NCI-H2227 (cell line): Measurements from ENCODE around the gene COL8A1.
"Not testable (repeated sequence)": the region's sequence is repeated elsewhere in the genome, so short reads cannot be mapped to it uniquely, and the experiment has no call there.

Experiments used
- DNase-seq: peaks from one replicate; lab custom pipeline; 2025; ENCODE audit not compliant: unreplicated experiment; lab: John Stamatoyannopoulos, UW

COL8A1 gene

DNA sequence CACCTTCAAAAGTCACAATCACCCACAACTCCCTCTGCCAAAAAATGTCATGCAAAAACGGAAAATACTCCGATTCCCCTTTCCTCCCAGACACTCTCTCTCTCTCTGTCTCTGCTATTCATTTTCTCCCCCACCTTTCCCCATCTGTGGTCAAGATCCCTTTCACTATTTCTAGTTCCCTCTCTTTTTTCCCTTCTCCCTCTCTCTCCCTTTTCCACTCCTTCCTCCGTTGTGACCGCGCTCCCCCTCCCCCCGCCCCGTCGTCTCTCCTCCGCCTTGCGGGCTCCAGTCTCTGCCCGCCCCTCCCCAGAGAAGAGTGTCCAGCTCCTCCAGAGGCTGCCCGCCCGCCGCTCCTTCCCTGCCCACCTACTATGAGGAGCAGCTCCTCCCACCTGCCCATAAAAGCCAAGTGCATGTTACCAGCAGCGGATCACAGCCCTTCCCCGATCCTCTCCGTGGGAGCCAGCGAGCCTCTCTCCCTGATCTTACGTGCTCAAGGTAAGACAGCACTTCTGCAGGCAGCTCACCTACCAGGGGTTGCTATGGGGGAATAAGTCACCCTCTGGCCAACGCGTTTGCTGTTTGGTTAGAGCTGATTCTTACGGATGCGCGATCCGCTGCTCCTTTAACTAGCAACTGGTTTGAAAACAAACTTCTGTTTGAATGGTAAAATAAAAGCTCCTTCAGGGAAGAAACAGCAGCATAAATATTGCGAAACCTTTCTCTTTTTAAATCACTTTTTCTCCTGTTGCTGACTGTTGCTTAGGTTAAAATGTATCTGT lies at the start of gene COL8A1:
TSS of gene COL8A1 (plus strand) at position 428 of the 782 bp plus-strand sequence. CDS start 152,089 bp downstream, outside the sequence.
- no peak for DNase-seq

DNA sequence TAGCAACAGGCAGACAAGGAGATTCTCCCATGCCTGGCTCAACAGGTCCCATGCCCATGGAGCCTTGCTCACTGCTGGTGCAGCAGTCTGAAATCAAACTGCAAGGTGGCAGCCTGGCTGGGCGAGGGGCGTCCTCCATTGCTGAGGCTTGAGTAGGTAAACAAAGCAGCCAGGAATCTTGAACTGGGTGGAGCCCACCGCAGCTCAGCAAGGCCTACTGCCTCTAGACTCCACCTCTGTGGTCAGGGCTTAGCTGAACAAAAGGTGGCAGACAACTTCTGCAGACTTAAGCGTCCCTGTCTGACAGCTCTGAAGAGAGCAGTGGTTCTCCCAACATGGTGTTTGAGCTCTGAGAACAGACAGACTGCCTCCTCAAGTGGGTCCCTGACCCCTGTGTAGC lies 49.2 kb upstream of the COL8A1 start:
- not testable (repeated sequence) for DNase-seq

DNA sequence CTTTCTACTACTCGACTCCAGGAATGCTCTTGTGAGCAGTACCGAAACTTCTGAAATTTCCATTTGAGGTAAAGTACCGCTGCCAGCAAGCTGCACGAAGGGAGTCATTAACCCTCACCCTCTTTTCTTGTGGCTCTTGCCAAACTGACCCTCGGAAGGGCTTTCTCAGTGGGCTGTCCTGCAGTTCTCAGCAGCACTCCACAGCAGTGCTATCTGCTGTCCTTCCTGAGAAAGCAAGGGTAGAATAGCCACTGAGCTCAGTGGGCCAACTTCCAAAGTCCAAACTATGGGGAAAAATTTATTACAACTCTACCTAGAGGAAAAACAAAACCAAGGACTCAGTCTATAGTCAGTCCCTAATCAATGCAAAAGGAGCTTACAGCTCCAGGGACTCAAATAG lies 38.5 kb upstream of the COL8A1 start:
- DNase-seq = no peak

DNA sequence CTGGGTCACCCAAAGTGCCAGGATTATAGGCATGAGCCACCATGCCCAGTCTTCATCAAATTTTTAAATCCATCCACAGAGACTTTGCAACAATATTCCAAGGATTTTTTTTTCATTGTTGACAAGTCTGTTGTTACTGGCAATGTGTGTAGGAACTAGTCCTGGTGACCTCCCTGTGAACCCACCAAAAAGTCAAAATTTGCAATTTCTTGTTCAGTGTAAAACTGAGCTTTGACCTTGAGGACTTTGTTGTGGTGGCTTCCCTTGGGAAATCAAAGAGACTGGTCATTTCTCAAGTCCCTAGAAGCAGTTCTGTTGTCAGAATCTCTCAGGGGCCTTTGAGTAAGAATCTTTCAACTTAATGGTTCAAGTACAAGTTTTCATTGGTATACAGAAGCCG lies 36.9 kb upstream of the COL8A1 start:
- DNase-seq = no peak

DNA sequence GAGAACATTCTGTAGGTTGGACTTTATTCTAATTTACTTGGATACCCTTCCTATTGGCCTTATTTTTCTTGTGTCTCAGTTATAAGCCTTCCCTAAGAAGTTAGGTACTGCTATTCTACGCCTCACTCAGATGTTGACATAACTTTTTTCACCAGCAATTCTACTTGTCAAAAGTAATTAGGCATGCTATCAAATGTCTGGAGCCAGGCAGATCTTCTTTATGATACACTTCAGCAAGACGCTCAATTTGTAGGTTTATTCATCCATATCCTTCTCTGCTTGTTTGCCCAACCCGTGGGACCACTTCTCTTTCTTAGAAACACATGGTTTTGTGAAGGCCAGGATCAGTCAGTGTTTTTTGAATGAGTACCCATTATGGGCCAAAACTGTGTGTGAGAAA lies 36.2 kb upstream of the COL8A1 start:
- no peak for DNase-seq

DNA sequence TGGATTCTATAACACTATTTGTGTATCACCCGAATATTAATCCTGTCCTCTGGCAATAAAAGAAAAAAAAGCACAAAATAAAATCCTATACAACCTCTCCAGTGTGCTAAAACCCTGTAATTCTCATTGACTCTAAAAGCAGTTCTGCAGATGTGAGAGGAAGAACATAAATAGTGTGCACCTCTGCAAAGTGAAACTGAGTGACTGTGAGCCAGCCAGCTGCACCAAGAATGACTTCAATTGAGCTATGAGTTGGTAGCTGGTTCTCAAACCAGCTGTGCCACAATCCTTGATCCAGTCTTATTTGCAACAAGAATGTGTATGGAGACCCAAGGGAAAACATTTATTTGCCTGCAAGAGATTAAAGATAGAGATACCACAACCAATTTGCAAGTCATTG lies 31.2 kb upstream of the COL8A1 start:
- no peak for DNase-seq

DNA sequence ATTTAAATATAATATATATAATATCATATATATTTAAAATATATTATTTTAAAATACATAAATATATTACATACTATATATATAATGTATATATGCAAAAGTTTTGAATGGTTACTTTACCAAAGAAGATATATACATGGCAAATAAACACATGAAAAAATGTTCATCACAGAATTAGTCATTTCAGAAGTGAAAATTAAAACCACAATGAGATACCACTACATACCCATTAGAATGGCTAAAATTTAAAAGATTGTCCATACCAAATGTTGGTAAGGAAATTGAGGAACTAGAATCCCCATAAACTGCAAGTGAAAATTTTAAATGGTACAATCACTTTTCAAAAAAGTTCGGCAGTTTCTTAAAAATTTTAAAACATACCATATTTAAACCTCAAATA lies 23.6 kb upstream of the COL8A1 start:
- DNase-seq = no peak

DNA sequence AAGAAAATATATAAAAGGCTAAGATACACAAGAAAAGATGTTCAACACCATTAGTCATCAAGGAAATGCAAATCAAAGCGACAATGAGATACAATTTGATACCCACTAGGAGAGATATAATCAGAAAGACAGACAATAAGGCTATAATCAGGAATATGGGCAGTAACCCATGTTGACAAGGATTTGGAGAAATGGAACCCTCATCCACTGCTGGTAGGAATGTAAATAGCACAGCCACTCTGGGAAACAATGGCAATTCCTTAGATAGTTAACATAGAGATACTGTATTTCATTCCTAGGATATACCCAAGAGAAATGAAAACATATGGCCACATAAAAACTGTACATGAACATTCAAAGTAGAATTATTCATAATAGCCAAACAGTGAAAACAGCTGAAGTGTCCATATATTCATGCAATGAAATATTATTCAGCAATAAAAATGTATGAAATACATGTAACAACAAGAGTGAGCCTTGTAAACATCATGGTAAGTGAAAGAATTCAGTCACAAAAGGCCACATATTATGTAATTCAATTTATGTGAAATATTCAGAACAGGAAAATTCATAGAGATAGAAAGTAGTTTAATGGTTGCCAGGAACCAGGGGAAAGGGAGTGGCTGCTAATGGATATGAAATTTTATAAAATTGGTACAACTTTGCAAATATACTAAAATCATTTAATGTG lies 18.2 kb upstream of the COL8A1 start:
- DNase-seq = no peak

DNA sequence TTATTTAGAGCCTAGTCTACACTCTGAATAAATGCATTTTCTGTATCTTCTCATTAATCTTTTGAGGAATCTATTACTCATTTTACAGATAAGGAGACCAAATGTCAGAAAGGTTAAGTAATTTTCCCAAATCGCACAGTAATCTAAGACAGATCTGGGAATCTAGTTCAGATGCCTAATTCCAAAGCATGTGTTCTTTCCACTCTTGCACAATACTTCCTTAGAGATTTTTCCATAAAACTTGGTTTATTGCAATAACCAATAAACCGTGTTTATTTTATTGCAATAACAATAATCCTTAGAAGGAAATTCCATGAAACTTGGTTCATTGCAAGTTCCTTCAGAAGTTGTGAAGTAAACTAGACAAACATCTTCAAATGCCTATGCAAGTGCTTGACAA lies 17.4 kb upstream of the COL8A1 start:
- no peak for DNase-seq

DNA sequence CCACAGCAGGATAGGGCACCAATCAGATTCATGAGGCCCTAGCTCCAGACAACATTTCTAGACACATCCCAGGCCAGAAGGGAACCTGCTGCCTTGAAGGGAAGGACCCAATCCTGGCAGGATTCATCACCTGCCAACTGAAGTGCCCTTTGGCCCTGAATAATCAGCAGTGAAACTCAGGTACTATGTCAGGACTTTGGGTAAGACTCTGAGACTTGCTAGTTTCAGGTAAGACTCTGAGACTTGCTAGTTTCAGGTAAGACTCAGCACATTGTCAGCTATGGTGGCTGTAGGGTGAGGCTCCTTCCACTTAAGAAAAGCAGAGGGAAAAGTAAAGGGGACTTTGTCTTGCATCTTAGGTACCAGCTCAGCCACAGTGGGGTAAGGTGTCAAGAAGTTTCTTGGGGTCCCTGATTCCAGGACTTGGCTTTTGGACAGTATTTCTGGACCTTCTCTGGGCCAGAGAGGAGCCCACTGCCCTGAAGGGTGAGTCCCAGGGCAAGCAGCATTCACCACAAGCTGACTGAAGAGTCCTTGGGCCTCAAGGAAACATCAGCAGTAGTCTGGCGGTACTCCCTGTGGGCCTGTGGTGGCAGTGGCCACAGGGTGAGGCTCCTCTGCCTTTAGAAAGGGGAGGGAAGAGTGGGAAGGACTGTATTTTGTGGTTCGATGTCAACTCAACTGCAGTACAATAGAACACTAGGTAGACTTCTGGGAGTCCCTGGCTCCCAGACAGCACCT lies 13.7 kb upstream of the COL8A1 start:
- no peak for DNase-seq

DNA sequence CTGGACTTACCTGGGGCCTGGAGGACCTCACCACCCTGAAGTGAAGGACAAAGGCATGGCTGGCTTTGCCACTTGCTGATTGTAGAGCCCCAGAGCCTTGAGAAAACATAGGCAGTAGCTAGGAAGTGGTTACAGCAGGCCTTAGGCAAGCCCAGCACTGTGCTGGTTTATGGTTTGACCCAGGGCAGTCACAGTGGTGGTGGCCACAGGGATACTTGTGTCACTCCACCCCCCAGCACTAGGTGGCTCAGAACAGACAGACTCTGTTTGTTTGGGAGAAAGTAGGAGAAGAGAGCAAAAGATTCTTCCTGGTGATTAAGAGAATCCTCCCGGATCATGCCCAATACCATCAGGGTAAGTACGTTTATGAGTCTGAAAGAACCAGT lies 13.2 kb upstream of the COL8A1 start:
- no peak for DNase-seq

DNA sequence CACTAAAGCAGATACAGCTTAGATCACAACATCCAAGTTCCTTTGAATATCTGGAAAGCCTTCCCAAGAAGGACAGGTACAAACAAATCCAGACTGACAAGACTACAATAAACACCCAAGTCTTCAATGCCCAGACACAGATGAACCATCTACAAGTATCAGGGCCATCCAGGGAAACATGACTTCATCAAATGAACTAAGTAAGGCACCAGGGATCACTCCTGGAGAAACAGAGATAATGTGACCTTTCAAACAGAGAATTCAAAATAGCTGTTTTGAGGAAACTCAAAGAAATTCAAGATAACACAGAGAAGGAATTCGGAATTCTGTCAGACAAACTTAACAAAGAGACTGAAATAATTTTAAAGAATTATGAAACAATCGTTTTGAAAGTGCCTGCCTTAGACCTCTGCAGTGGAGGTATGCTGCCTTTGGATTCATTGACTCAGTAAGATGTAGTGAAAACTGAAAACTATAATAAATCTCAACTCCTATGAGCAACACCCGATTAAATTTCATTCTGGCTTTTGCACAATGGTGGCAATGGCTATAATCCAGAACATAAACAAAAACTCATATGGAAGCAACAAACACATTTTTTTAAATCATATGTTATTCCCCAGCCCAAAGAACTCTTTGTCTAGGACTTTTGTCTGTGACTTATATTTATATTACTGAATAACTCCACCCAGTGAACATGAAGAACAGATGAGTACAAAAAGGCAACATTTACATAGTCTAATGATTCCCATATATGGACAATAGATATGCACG lies 12.6 kb upstream of the COL8A1 start:
- no peak for DNase-seq

DNA sequence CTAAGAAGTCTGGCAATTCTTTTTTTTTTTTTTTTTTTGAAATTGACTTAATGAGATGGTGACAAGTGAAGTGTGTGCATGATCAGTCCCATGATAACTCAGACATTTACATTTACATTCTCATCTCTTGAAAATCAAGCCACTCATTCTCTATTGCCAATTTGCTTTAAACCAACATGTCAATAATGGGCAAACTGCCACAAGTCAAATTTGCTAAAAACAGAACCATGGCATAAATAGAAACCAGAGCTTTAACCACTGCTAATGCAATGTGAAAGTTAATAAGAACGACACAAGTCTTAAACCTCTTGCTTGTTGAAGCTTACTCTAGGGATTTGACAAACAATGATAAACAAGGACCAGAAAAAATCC lies 12.0 kb upstream of the COL8A1 start:
- no peak for DNase-seq

DNA sequence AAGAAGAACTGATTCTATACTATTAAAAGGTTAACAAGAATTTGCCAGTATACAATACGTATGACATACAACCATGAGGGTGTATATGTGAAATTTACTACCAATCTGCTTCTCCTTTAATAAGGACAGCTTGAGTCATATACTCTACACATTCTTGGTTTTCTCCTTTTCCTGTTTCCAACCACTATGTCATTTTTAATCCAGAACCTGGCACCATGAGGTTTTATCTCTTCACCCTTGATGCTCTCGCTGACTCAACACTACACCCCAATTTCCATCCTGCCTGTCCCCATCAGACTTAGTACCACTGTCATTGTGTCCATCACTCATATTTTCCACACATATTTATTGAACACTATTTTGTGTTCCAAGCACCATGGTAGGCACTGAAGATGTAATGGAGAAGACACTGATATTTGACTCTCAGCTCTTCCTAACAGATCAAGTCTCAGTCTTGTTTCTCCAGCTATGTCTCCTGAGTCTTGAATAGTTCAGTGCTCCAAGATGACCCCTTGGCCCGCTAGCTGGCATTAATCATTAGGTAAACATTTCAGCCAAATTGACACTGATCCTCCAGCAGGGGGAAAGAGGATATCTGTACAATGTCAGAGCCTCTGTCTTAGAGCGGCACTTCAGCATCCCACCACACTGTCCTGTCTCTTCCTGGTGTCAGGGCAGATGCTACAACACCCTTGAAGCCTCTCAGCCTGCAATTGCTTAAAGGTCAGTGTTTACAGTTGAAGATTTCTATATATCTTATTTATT lies 11.2 kb upstream of the COL8A1 start:
- DNase-seq = no peak

DNA sequence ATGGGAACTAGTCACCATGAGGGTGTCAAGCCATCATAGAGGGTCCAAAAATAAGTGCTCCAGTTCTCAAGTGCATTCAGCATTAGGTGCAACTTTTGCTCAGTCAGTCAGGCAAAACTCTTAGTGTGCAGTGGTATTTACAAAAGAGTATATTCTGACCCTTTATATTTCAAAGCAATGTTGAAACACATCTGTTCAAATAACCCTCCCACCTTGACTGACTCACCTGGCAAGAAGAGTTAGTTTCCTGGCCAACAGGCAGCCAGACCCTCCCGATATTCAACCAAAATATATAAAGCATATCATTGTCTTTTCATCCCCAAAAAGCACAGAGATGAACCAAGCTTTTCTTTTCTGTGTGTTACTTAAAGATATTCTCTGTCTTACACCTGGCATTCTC lies 7.6 kb upstream of the COL8A1 start:
- DNase-seq = no peak

DNA sequence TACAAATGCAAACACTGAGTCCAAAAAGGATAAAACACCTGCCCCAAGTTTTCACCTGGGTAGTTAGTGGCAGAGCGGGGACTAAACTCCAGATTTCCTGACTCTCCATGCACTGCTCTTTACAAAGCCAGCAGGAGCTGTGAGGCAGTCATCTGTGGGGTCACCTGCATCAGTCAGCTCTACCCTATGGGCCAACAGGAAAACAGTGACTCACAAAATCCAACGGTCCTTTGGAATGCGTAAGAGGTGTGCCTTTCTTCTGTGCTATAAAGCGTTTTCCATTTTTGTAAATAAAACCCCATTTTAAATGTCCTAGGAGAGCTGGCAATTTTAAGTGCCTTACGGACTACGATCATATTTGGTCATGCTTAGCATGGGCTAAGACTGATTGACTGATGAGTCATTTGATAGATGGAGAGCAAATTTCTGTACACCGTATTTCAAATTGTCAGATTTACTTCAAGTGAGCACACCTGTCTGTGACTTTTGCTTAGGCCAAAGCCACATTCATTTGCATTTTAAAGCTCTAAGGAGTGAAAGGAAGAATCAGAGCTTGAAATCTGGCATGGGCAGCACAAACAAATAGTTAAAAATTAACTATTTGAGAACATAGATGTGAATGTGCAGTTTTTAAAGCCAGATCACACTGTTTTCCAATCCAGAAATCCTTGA lies 4.4 kb upstream of the COL8A1 start:
- DNase-seq = no peak

DNA sequence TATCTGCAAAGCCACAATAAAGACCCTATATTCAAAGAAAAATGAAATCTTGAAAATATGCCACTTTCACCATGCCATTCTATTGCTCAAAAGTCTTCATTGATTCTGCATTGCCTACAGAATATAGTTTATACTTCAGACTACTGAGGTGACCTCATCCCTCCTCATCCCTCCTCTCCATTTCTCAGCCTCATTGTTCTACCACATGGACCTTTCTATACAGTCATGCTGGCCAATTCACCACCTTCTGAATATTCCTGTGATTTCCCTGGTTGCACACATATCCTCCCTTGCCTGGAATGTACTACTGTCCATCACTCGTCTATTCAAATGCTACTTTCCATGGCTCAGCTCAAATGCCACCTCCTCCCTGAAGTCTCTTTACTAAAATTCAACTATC lies 3.5 kb upstream of the COL8A1 start:
- DNase-seq = no peak

DNA sequence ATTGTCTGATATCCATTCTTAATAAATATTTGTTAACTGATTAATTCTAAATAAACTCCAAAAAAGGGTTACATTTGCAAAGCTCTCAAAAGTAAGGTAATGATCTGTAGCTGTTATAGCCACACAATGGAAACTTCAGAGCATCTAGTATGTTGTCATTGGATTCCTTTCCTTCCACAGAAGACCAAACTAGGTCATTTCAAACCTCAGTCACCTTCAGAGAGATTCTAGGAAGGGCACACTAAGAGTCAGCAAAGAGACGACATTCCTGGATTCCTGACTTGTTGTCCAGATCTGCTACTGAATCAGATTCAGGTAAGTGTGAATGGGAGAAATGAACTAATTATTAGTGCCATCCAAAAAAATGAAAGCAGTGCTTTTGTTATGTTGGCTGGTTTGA lies 3.0 kb upstream of the COL8A1 start:
- DNase-seq = no peak

DNA sequence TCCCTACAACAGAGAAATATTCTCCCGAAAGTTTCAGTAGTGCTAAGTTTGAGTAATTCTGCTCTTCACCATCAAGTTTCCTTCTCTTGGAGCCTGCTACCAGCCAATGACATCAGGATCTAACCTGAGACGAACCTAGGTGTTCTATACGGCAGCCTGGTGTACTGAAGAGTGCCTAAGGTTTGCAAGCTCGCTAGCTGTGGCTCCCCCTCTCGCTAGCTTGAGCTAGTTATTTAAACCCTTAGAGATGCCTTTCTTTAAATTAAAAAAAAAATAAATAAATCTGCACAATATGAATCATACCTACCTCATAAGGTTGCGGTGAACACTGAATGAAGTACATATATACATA lies 1.4 kb upstream of the COL8A1 start:
- DNase-seq = no peak
